ENCODE results near the gene BAX.
"Not testable (repeated sequence)": the region's sequence is repeated elsewhere in the genome, so short reads cannot be mapped to it uniquely, and the experiment has no call there.

Gene BAX

GRCh38 chr19:48954595-48955307, at the start of gene BAX:
BAX (plus strand) TSS chr19:48954875; CDS start chr19:48954929, 54 bp downstream.
- peak within 1 kb of the TSS; percentile 82 for H3K4me3 ChIP-seq (ENCODE audit: low read depth, low read length)
- DNase-seq (ENCODE audit: low read depth) = peak; percentile 96
- TF ChIP-seq CTCF (IDR thresholded peaks at IDR 0.05; ENCODE audit: low read depth, low read length) = no peak
- TF ChIP-seq MAX (IDR thresholded peaks at IDR 0.05; ENCODE audit: low read depth, low read length) = peak; percentile 99
- peak; percentile 92 for TF ChIP-seq MYC (IDR thresholded peaks at IDR 0.05; ENCODE audit: low read depth, low read length)
- TF ChIP-seq POLR2A (IDR thresholded peaks at IDR 0.05; ENCODE audit: extremely low read depth, insufficient read length) = peak; percentile 53

GRCh38 chr19:48905664-48906063, 49.0 kb upstream of the BAX start:
- no peak for DNase-seq (ENCODE audit: low read depth)
- H3K4me3 ChIP-seq (ENCODE audit: low read depth, low read length) = no peak overlapping the region
- TF ChIP-seq POLR2A (IDR thresholded peaks at IDR 0.05; ENCODE audit: extremely low read depth, insufficient read length) (no peak), MYC (IDR thresholded peaks at IDR 0.05; ENCODE audit: low read depth, low read length) (no peak), CTCF (IDR thresholded peaks at IDR 0.05; ENCODE audit: low read depth, low read length) (no peak), MAX (IDR thresholded peaks at IDR 0.05; ENCODE audit: low read depth, low read length) (no peak)

GRCh38 chr19:48906324-48906723, 48.4 kb upstream of the BAX start:
- DNase-seq (ENCODE audit: low read depth) = no peak
- TF ChIP-seq MYC (IDR thresholded peaks at IDR 0.05; ENCODE audit: low read depth, low read length) (no peak), POLR2A (IDR thresholded peaks at IDR 0.05; ENCODE audit: extremely low read depth, insufficient read length) (no peak), CTCF (IDR thresholded peaks at IDR 0.05; ENCODE audit: low read depth, low read length) (no peak), MAX (IDR thresholded peaks at IDR 0.05; ENCODE audit: low read depth, low read length) (no peak)
- H3K4me3 ChIP-seq (ENCODE audit: low read depth, low read length) = no peak overlapping the region

- DNase-seq (ENCODE audit: low read depth) = no peak
- TF ChIP-seq MYC (IDR thresholded peaks at IDR 0.05; ENCODE audit: low read depth, low read length) = no peak
- no peak for TF ChIP-seq POLR2A (IDR thresholded peaks at IDR 0.05; ENCODE audit: extremely low read depth, insufficient read length)
- TF ChIP-seq CTCF (IDR thresholded peaks at IDR 0.05; ENCODE audit: low read depth, low read length) = no peak
- TF ChIP-seq MAX (IDR thresholded peaks at IDR 0.05; ENCODE audit: low read depth, low read length) = no peak
- no peak overlapping the region for H3K4me3 ChIP-seq (ENCODE audit: low read depth, low read length)
Observed at GRCh38 chr19:48907671-48908070, 47.0 kb upstream of the BAX start.

- not testable (repeated sequence) for DNase-seq (ENCODE audit: low read depth); H3K4me3 ChIP-seq (ENCODE audit: low read depth, low read length)
Observed at GRCh38 chr19:48909424-48910077, 45.1 kb upstream of the BAX start.

- TF ChIP-seq POLR2A (IDR thresholded peaks at IDR 0.05; ENCODE audit: extremely low read depth, insufficient read length) (no peak), MYC (IDR thresholded peaks at IDR 0.05; ENCODE audit: low read depth, low read length) (no peak), MAX (IDR thresholded peaks at IDR 0.05; ENCODE audit: low read depth, low read length) (no peak), CTCF (IDR thresholded peaks at IDR 0.05; ENCODE audit: low read depth, low read length) (no peak)
- DNase-seq (ENCODE audit: low read depth) = no peak
- no peak overlapping the region for H3K4me3 ChIP-seq (ENCODE audit: low read depth, low read length)
Observed at GRCh38 chr19:48910803-48911202, 43.9 kb upstream of the BAX start.
